CD1c-positive myeloid dendritic cell (primary cell): ENCODE data around the gene MUSK.
"Not testable (repeated sequence)": the region's sequence is repeated elsewhere in the genome, so short reads cannot be mapped to it uniquely, and the experiment has no call there.

Source experiments
- DNase-seq: peaks from one replicate; pipeline ENCODE4 v3.0.0-alpha.2; 2016; ENCODE audit errors: extremely low spot score

The MUSK gene

GRCh38 chr9:110810262-110810976 is 141.8 kb downstream of the MUSK start:
- DNase-seq, result no peak

GRCh38 chr9:110812886-110813285 is 144.3 kb downstream of the MUSK start:
- DNase-seq, result no peak

GRCh38 chr9:110814159-110814558 is 145.6 kb downstream of the MUSK start:
- no peak for DNase-seq

- DNase-seq, result no peak
These were observed 146.8 kb downstream of the MUSK start for GRCh38 chr9:110815361-110815760.

- peak; percentile 13 for DNase-seq
These were observed 151.8 kb downstream of the MUSK start for GRCh38 chr9:110820381-110820780.

- DNase-seq, result no peak
These were observed 152.5 kb downstream of the MUSK start for GRCh38 chr9:110821064-110821463.

- DNase-seq, result not testable (repeated sequence)
These were observed 156.5 kb downstream of the MUSK start for GRCh38 chr9:110825129-110825528.

- DNase-seq, result no peak
These were observed 157.4 kb downstream of the MUSK start for GRCh38 chr9:110825950-110826349.

- DNase-seq, result not testable (repeated sequence)
These were observed 157.8 kb downstream of the MUSK start for GRCh38 chr9:110826400-110826799.

- no peak for DNase-seq
These were observed 159.7 kb downstream of the MUSK start for GRCh38 chr9:110828264-110828663.

GRCh38 chr9:110830495-110830894 is 161.9 kb downstream of the MUSK start:
- no peak for DNase-seq

GRCh38 chr9:110832926-110833325 is 164.3 kb downstream of the MUSK start:
- no peak for DNase-seq

- no peak for DNase-seq
These were observed 166.8 kb downstream of the MUSK start for GRCh38 chr9:110835404-110835803.

GRCh38 chr9:110835859-110836271 is 167.3 kb downstream of the MUSK start:
- DNase-seq, result no peak

GRCh38 chr9:110837401-110838005 is 168.9 kb downstream of the MUSK start:
- DNase-seq, result no peak

- DNase-seq, result no peak
These were observed 173.6 kb downstream of the MUSK start for GRCh38 chr9:110842169-110842568.

GRCh38 chr9:110842986-110843385 is 174.4 kb downstream of the MUSK start:
- DNase-seq, result no peak

- no peak for DNase-seq
These were observed 175.5 kb downstream of the MUSK start for GRCh38 chr9:110844121-110844520.

GRCh38 chr9:110846215-110846614 is 177.6 kb downstream of the MUSK start:
- DNase-seq, result no peak

GRCh38 chr9:110847671-110848070 is 179.1 kb downstream of the MUSK start:
- peak; percentile 14 for DNase-seq

GRCh38 chr9:110850401-110851135 is 182.0 kb downstream of the MUSK start:
- DNase-seq, result no peak
